Endometrial microvascular endothelial cells (primary cell): ENCODE data around the gene CTSH. TPM values are rescaled to one million over a fixed set of nuclear protein-coding genes. Genes with fewer than 3 reads are reported as not detected.
"Not testable (repeated sequence)": the region's sequence is repeated elsewhere in the genome, so short reads cannot be mapped to it uniquely, and the experiment has no call there.

Experiments used
- in situ Hi-C: cut with HindIII; loops from 2 replicates; pipeline ENCODE4 v1.10.0; 2017; ENCODE audit warnings: low sequenced_read_pairs, low pct_unique_long_range_greater_than_20kb; ENCODE audit errors: inconsistent ontology term
- total RNA-seq: library from RNA; depleted of rRNA; stranded (reverse); fragments of >200 nt; gene quantifications from one replicate; pipeline ENCODE4 v1.2.3, GENCODE V29; 2015; ENCODE audit errors: inconsistent ontology term

The CTSH gene
- total RNA-seq, 1 donor from 2014 or later: 6.9 TPM

- in situ Hi-C loops: no loop called here
Observed at GRCh38 chr15:78872155-78872971, 72.5 kb downstream of the CTSH start, which contains the start of gene MORF4L1. MORF4L1 (plus strand) TSS chr15:78872890; CDS start chr15:78873018, 128 bp downstream.

- in situ Hi-C loops: not testable (repeated sequence)
Observed at GRCh38 chr15:78871483-78872127, 73.2 kb downstream of the CTSH start.

Other genes with a start within 250 kb of the CTSH start
- gene ADAMTS7, start 133.6 kb downstream of the CTSH start, total RNA-seq: 11.0 TPM
- gene MORF4L1, start 72.2 kb downstream of the CTSH start, total RNA-seq: 236 TPM
- gene RASGRF1, start 145.7 kb upstream of the CTSH start, total RNA-seq: not detected